OCI-M1 (cell line): ENCODE data around the gene GOLGA3.
A peak's percentile ranks its signal among the peaks of the same experiment; 100 is the strongest.
"Not testable (repeated sequence)": the region's sequence is repeated elsewhere in the genome, so short reads cannot be mapped to it uniquely, and the experiment has no call there.

Experiments
- DNase-seq: peaks from one replicate; lab custom pipeline; 2025; lab: John Stamatoyannopoulos, UW

Gene GOLGA3

GRCh38 chr12:132828706-132829534, at the start of gene GOLGA3:
TSS of gene GOLGA3 (minus strand) at chr12:132828869. CDS start at chr12:132822128, 6,741 bp downstream.
- peak; percentile 95 for DNase-seq

GRCh38 chr12:132874620-132875019, 46.0 kb upstream of the GOLGA3 start:
- not testable (repeated sequence) for DNase-seq

GRCh38 chr12:132874175-132874574, 45.5 kb upstream of the GOLGA3 start:
- DNase-seq = no peak

GRCh38 chr12:132873724-132874123, 45.1 kb upstream of the GOLGA3 start:
- no peak for DNase-seq

- DNase-seq = no peak
Observed at GRCh38 chr12:132872975-132873421, 44.3 kb upstream of the GOLGA3 start.

GRCh38 chr12:132872073-132872855, 43.6 kb upstream of the GOLGA3 start:
- no peak for DNase-seq

GRCh38 chr12:132869551-132869950, 40.9 kb upstream of the GOLGA3 start:
- DNase-seq = no peak

- no peak for DNase-seq
Observed at GRCh38 chr12:132866251-132866828, 37.7 kb upstream of the GOLGA3 start.

GRCh38 chr12:132861558-132861957, 32.9 kb upstream of the GOLGA3 start:
- DNase-seq = no peak

GRCh38 chr12:132858718-132859266, 30.1 kb upstream of the GOLGA3 start:
- no peak for DNase-seq

GRCh38 chr12:132857019-132857418, 28.4 kb upstream of the GOLGA3 start:
- not testable (repeated sequence) for DNase-seq

GRCh38 chr12:132856581-132856980, 27.9 kb upstream of the GOLGA3 start:
- no peak for DNase-seq

- not testable (repeated sequence) for DNase-seq
Observed at GRCh38 chr12:132855211-132855610, 26.5 kb upstream of the GOLGA3 start.

GRCh38 chr12:132853285-132854092, 24.8 kb upstream of the GOLGA3 start:
- no peak for DNase-seq

- no peak for DNase-seq
Observed at GRCh38 chr12:132852496-132852895, 23.8 kb upstream of the GOLGA3 start.

GRCh38 chr12:132851465-132851864, 22.8 kb upstream of the GOLGA3 start:
- no peak for DNase-seq

- DNase-seq = no peak
Observed at GRCh38 chr12:132850291-132850690, 21.6 kb upstream of the GOLGA3 start.

- no peak for DNase-seq
Observed at GRCh38 chr12:132848521-132848920, 19.9 kb upstream of the GOLGA3 start.

- DNase-seq = no peak
Observed at GRCh38 chr12:132847363-132848356, 19.0 kb upstream of the GOLGA3 start.

GRCh38 chr12:132844681-132845080, 16.0 kb upstream of the GOLGA3 start:
- DNase-seq = not testable (repeated sequence)
